ENCODE data around the gene EIF5A. TPM values are rescaled to one million over a fixed set of nuclear protein-coding genes. Genes with fewer than 3 reads are reported as not detected.

EIF5A gene
- total RNA-seq, result 799 and 805 TPM in 2 replicates

GRCh38 chr17:7306911-7307685 lies at the start of gene EIF5A:
EIF5A (plus strand) TSS chr17:7307628; CDS start chr17:7309636, 2,008 bp downstream.
- peak; percentile 99 for DNase-seq (ENCODE audit: low read depth, low spot score)

- DNase-seq (ENCODE audit: low read depth, low spot score), result no peak
Observed at GRCh38 chr17:7258731-7259554, 48.5 kb upstream of the EIF5A start.

- DNase-seq (ENCODE audit: low read depth, low spot score), result no peak
Observed at GRCh38 chr17:7259555-7259889, 47.9 kb upstream of the EIF5A start.

GRCh38 chr17:7260151-7260550 lies 47.3 kb upstream of the EIF5A start:
- DNase-seq (ENCODE audit: low read depth, low spot score), result no peak

- DNase-seq (ENCODE audit: low read depth, low spot score), result no peak
Observed at GRCh38 chr17:7260651-7261378, 46.6 kb upstream of the EIF5A start.

GRCh38 chr17:7261379-7262191 lies 45.8 kb upstream of the EIF5A start:
- DNase-seq (ENCODE audit: low read depth, low spot score), result no peak

- DNase-seq (ENCODE audit: low read depth, low spot score), result no peak
Observed at GRCh38 chr17:7262192-7262934, 45.1 kb upstream of the EIF5A start, which contains the start of gene CLDN7. CLDN7 (minus strand) TSS chr17:7262478; CDS start chr17:7262043, 435 bp downstream.

GRCh38 chr17:7262935-7263800 lies 44.3 kb upstream of the EIF5A start:
- no peak for DNase-seq (ENCODE audit: low read depth, low spot score)

GRCh38 chr17:7263801-7264078 lies 43.7 kb upstream of the EIF5A start:
- no peak for DNase-seq (ENCODE audit: low read depth, low spot score)

- no peak for DNase-seq (ENCODE audit: low read depth, low spot score)
Observed at GRCh38 chr17:7266784-7267183, 40.6 kb upstream of the EIF5A start.

- DNase-seq (ENCODE audit: low read depth, low spot score), result no peak
Observed at GRCh38 chr17:7279448-7279847, 28.0 kb upstream of the EIF5A start.

GRCh38 chr17:7280519-7281073 lies 26.8 kb upstream of the EIF5A start:
- DNase-seq (ENCODE audit: low read depth, low spot score), result peak; percentile 32

- DNase-seq (ENCODE audit: low read depth, low spot score), result peak; percentile 71
Observed at GRCh38 chr17:7281074-7281952, 26.1 kb upstream of the EIF5A start, which contains the start of gene SLC2A4. SLC2A4 (plus strand) TSS chr17:7281718; CDS start chr17:7281935, 217 bp downstream.

GRCh38 chr17:7281953-7282751 lies 25.3 kb upstream of the EIF5A start:
- DNase-seq (ENCODE audit: low read depth, low spot score), result no peak

- DNase-seq (ENCODE audit: low read depth, low spot score), result no peak
Observed at GRCh38 chr17:7282752-7283321, 24.6 kb upstream of the EIF5A start.

- no peak for DNase-seq (ENCODE audit: low read depth, low spot score)
Observed at GRCh38 chr17:7283471-7284216, 23.8 kb upstream of the EIF5A start.
